ENCODE measurements around the gene BMPER.

DNA sequence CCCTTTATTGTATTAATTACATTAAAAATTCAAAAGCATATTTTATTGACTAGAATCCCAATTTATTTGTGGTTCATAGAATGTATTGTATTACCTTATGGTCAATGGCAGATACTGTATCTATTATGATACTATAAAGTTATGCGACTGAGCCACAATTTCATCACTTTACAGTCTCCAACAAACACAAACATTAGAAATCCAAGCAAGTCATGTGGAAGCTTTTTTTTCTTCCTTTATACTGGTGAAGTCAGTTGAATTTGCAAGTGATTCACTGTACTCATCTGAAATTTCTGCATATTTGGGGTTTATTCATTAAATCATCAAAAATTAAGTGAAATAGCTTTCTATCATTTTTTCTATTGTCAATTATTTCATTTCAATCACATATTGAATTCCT lies 54.3 kb downstream of the BMPER start:
- no peak for TF ChIP-seq CTCF (IDR thresholded peaks at IDR 0.05)
- no peak for TF ChIP-seq POLR2A (IDR thresholded peaks at IDR 0.05)

Data from thyroid gland (tissue), 4 donors.